Activated CD8-positive, alpha-beta memory T cell treated with anti-CD3 and anti-CD28 coated beads for 36 hours (primary cell): ENCODE measurements around the gene ZBTB18. TPM values are rescaled to one million over a fixed set of nuclear protein-coding genes. Genes with fewer than 3 reads are reported as not detected.

Source experiments
- CTCF ChIA-PET: fragments of 350-600 bp; sonication (Branson Sonifier 250); formaldehyde crosslinking; loops from one replicate; lab custom pipeline; 2021; ENCODE audit warnings: antibody characterized with exemption; lab: Charles Lee
- POLR2A ChIA-PET: fragments of 350-600 bp; sonication (Branson Sonifier 250); formaldehyde crosslinking; loops from one replicate; lab custom pipeline; 2021; ENCODE audit warnings: antibody characterized with exemption; lab: Charles Lee
- total RNA-seq, 2 experiments: library from RNA; stranded (reverse); gene quantifications; one replicate each; pipeline ENCODE4 v1.2.3, GENCODE V29; 2021

ZBTB18 gene
- total RNA-seq, 2 experiments from 2014 or later = 4.9 to 5.2 TPM

DNA sequence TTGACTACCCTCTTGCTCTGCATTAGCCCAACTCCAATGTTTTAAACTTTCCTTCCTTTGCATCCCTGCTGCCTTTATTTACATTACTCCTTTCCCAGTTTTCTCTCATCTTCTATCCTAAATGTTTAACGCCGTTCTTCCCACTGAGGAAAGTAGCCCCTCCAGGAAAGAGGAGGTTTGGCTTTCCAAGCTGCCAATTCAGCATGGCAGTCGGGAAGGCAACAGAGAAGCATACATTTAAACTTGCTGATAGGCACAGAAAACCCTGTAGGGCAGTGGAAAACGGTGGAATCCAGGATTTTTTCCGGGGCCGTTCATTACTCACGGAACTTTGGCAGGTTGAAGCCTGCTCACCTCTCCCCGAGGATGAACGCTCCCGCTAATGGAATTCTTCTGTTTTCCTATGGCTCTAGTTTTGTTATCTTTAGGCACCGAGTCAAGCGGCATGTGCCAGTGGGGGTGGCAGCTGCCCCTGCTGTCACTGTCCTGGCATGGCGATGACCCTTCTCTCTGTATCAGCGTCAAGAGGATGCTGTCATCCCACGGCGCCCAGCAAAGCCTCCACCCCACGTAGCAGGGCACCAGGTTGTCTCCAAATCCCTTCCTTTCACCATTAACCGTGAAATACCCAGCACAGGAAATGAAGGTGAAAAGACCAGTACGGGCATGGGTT lies 48.3 kb downstream of the ZBTB18 start:
- ChIA-PET CTCF (no interaction called here), POLR2A (no interaction called here)

GRCh38 chr1:244100276-244100675 lies 49.2 kb downstream of the ZBTB18 start:
- CTCF ChIA-PET = no interaction called here

DNA sequence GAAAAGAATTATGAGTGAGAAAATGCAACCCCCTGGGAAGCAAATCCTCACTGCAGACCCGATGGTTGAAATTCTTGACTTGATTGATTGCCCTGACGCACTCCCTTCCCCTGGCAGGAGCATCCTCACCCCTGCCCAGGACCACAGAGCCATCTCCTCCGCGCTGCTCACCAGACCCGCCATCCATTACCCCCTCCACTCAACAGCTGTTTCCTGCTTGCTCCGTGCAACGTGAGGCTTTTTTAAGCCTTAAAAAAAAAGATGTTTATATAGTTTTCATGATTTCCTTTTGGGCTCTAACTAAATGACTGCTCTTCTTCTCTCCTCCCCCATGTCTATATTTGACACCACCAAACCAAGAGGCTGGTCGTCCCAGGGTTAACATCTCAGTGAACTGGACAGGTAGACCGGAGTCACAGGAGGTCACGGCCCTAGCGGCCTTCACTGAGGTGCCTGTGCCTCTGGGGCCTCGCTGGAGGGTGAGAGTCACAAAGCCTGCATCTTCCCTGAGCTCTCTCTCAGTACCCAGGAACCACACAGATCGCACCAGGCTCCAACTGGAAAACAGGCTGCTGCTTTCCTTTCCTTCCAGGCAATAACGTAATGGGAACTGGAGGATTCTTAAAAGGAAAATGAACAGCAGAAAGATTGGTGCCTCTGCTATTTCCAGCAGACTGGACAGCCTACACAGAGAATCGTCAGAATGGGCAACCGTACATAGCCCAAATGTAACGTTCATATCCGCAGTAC lies 49.8 kb downstream of the ZBTB18 start:
- ChIA-PET POLR2A (no interaction called here), CTCF (no interaction called here)

More at GRCh38 chr1:244100276-244100675, 49.2 kb downstream of the ZBTB18 start:
- POLR2A ChIA-PET = no interaction called here

DNA sequence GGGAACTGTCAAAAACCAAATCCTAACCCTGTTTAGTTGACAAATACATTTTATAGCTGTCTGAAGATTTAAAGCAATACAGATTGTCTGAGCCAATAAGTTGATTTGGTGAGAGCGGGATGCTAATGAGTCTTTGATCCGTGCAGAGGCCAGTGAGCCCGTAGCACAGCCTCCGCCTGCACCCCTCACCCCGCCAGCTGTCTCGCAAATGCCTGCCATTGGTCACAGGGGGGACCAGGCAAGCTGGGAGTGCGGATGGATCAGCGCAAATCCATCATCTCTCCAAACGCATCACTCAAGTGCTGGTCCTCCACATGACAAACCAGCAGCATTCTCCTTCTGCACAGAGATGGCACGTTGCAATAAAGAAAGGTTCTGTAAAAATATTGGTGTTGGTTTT lies 51.0 kb downstream of the ZBTB18 start:
- ChIA-PET POLR2A (no interaction called here), CTCF (interaction anchor here (1.1 kb wide), 1 partner anchor 22 kb away, joined by 3 read pairs; no protein-coding TSS in a partner anchor)

- POLR2A ChIA-PET = no interaction called here
Observed at GRCh38 chr1:244102468-244102867, 51.4 kb downstream of the ZBTB18 start.

GRCh38 chr1:244104309-244105060 lies 53.4 kb downstream of the ZBTB18 start:
- ChIA-PET CTCF (no interaction called here), POLR2A (no interaction called here)

More at GRCh38 chr1:244102468-244102867, 51.4 kb downstream of the ZBTB18 start:
- CTCF ChIA-PET = interaction anchor here (1.1 kb wide), 1 partner anchor 22 kb away, joined by 3 read pairs; no protein-coding TSS in a partner anchor

DNA sequence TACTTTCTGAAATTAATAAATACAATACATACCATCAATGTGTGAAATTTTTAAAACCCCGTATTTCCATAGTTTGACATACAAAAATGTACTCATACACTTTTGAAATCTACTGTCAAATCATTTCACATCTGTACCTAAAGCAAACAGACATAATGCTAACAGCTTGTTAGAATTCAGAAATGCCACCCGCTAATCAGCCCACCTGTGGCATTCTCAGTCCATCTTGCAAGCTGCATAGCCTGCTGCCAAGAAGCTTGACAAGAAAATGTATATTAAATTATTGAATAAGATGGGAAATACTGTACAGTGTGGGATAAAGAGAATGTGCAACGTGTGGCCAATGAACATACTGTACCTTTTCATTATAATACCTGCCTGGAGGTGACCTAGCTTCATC lies 55.1 kb downstream of the ZBTB18 start:
- ChIA-PET CTCF (no interaction called here), POLR2A (interaction anchor here (0.6 kb wide), 1 partner anchor 133 kb away, joined by 4 read pairs; no protein-coding TSS in a partner anchor)

Other genes with a start within 250 kb of the ZBTB18 start
- gene AKT3, start 201.0 kb upstream of the ZBTB18 start, total RNA-seq = 10 to 100 TPM; 36.9 to 38.7 TPM